ENCODE measurements around the gene MYO1A. TPM values are rescaled to one million over a fixed set of nuclear protein-coding genes. Genes with fewer than 3 reads are reported as not detected.

Gene MYO1A
- total RNA-seq, 4 donors from 2014 or later, result 94.1 to 1,001 (median 802) TPM

GRCh38 chr12:56998981-56999380 lies 50.9 kb downstream of the MYO1A start:
- H3K36me3 ChIP-seq, result peaks cover 0 to 26% (median 0%) of the 10 kb centered on the region in 3 donors
- no peak for TF ChIP-seq CTCF (IDR thresholded peaks at IDR 0.05)
- TF ChIP-seq POLR2A (IDR thresholded peaks at IDR 0.05), result no peak

GRCh38 chr12:56998316-56998715 lies 51.6 kb downstream of the MYO1A start:
- Histone ChIP-seq H3K27me3 (no peaks in the 10 kb centered on the region), H3K4me3 (no peak overlapping the region), H3K36me3 (peaks cover 0 to 19% (median 0%) of the 10 kb centered on the region in 3 donors), H3K9me3 (no peaks in the 10 kb centered on the region), H3K4me1 (peaks cover 0 to 9% (median 4%) of the 10 kb centered on the region in 4 donors), H3K27ac (no peak overlapping the region)
- TF ChIP-seq CTCF (IDR thresholded peaks at IDR 0.05), result no peak
- DNase-seq, result no peak

More at GRCh38 chr12:56998981-56999380, 50.9 kb downstream of the MYO1A start:
- Histone ChIP-seq H3K27ac (peak overlapping the region in 1 of 4 donors; percentile 46), H3K4me1 (peaks cover 0 to 9% (median 4%) of the 10 kb centered on the region in 4 donors), H3K9me3 (no peaks in the 10 kb centered on the region), H3K27me3 (no peaks in the 10 kb centered on the region), H3K4me3 (no peak overlapping the region)
- DNase-seq, result peak in 1 of 3 donors; percentile 48

- TF ChIP-seq POLR2A (IDR thresholded peaks at IDR 0.05), result no peak
- TF ChIP-seq CTCF (IDR thresholded peaks at IDR 0.05), result no peak
- no peak for DNase-seq
- Histone ChIP-seq H3K27me3 (no peaks in the 10 kb centered on the region), H3K4me1 (peaks cover 0 to 9% (median 4%) of the 10 kb centered on the region in 4 donors), H3K9me3 (no peaks in the 10 kb centered on the region), H3K36me3 (peaks cover 0 to 9% (median 0%) of the 10 kb centered on the region in 3 donors), H3K27ac (no peak overlapping the region), H3K4me3 (no peak overlapping the region)
Observed at GRCh38 chr12:56996793-56997545, 53.0 kb downstream of the MYO1A start.

GRCh38 chr12:56995930-56996496 lies 53.9 kb downstream of the MYO1A start:
- Histone ChIP-seq H3K9me3 (no peaks in the 10 kb centered on the region), H3K27ac (no peak overlapping the region), H3K4me1 (peaks cover 0 to 8% (median under 1%) of the 10 kb centered on the region in 4 donors), H3K27me3 (no peaks in the 10 kb centered on the region), H3K4me3 (no peak overlapping the region), H3K36me3 (peaks cover 0 to 9% (median 0%) of the 10 kb centered on the region in 3 donors)
- peak in 1 of 3 donors; percentile 18 for DNase-seq
- no peak for TF ChIP-seq CTCF (IDR thresholded peaks at IDR 0.05)
- TF ChIP-seq POLR2A (IDR thresholded peaks at IDR 0.05), result no peak

- no peaks in the 10 kb centered on the region for H3K9me3 ChIP-seq
- peak in 1 of 3 donors; percentile 32 for DNase-seq
- no peak overlapping the region for H3K27ac ChIP-seq
- TF ChIP-seq CTCF (IDR thresholded peaks at IDR 0.05) (no peak), POLR2A (IDR thresholded peaks at IDR 0.05) (no peak)
- H3K4me3 ChIP-seq, result no peak overlapping the region
- H3K27me3 ChIP-seq, result no peaks in the 10 kb centered on the region
- peaks cover 0 to 10% (median 0%) of the 10 kb centered on the region in 4 donors for H3K4me1 ChIP-seq
- H3K36me3 ChIP-seq, result peaks cover 0 to 3% (median 0%) of the 10 kb centered on the region in 3 donors
Observed at GRCh38 chr12:56995201-56995929, 54.6 kb downstream of the MYO1A start.
